Suprapubic skin (tissue), 3 donors: ENCODE data around the gene HOXB4.

ENCODE experiments used
- EP300 ChIP-seq: sonication (generic); formaldehyde crosslinking; IDR thresholded peaks from one replicate; pipeline ENCODE4 v1.6.1; 2017; ENCODE audit warnings: antibody characterized with exemption
- TF ChIP-seq, protein P1 (sequence below), 2 donors: fragments of 200-600 bp in 1 of 2; fragments of 450-650 bp in 1 of 2; sonication (generic) in 1 of 2; IDR thresholded peaks; one replicate each; pipeline ENCODE4 v1.5.1; 2016 to 2019; ENCODE audit warnings: antibody characterized with exemption in 2 of 2, mild to moderate bottlenecking in 1 of 2, moderate library complexity in 1 of 2

DNA sequence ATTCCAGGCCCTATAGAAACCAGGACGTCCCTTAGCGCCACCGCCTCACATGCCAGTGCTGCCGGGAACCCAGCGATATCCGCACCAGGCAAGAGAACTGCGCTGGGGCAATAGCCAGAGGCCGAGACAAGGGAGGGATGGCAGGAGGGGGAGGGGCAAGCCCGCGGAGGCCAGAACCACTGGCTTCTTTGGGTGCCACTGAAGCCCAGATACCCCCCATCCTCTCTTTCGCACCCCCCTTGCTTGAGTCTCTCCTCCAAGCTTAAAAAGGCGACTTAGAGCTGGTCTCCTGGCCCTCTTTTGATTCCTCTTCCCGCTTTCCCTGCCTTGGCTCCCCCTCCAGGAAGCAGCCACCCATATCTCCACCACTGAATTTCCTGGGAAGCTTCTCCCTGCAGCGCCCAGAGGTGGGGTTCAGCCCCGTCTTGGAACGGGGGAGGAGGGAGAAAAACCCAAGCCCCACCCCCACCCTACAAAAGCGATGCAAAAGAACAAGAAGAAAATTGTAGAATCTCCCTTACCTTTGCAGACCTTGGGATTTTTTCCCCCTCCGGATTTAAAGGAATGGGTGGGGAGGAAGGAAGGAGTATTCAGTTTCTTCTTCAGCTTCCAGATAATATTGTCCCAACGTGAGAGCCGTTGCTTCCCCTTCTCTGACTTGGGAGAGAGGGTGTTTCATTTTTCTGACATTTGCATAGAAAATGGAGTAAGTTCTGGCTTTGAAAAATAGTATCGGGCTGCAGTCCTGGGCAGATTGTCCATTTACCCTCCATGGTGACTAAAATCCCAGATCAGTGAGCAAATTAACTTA, 26.0 kb upstream of the HOXB4 start:
- TF ChIP-seq, protein P1, sequence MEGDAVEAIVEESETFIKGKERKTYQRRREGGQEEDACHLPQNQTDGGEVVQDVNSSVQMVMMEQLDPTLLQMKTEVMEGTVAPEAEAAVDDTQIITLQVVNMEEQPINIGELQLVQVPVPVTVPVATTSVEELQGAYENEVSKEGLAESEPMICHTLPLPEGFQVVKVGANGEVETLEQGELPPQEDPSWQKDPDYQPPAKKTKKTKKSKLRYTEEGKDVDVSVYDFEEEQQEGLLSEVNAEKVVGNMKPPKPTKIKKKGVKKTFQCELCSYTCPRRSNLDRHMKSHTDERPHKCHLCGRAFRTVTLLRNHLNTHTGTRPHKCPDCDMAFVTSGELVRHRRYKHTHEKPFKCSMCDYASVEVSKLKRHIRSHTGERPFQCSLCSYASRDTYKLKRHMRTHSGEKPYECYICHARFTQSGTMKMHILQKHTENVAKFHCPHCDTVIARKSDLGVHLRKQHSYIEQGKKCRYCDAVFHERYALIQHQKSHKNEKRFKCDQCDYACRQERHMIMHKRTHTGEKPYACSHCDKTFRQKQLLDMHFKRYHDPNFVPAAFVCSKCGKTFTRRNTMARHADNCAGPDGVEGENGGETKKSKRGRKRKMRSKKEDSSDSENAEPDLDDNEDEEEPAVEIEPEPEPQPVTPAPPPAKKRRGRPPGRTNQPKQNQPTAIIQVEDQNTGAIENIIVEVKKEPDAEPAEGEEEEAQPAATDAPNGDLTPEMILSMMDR (IDR thresholded peaks at IDR 0.05): no peak
- no peak for TF ChIP-seq EP300
